IPS DF 4.7 (cell line): Measurements from ENCODE around the gene FAM163A.
"Not testable (repeated sequence)": the region's sequence is repeated elsewhere in the genome, so short reads cannot be mapped to it uniquely, and the experiment has no call there.

Experiments used
- DNase-seq: peaks from one replicate; pipeline ENCODE4 v3.0.0-alpha.2; 2013; ENCODE audit warnings: low spot score; ENCODE audit errors: extremely low read depth

Gene FAM163A

DNA sequence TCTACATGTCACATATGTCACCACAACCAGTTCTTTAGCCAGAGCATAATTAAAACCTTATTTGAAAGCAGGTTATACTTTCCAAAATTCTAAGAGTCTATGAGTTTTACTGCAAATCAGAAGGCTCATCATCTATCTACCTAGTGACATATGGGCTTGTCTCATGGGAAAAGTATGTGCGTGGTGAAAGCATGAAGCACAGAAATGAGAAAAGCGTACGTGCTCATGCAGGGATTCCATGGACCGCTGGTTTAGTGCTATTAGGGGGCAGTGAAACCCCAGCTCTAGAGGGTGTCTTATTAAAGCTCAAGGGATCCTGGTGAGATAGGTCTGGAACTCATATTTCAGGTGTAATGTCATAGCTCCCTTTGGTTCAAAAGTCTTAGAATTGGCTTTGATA is 50.2 kb downstream of the FAM163A start:
- DNase-seq: no peak

DNA sequence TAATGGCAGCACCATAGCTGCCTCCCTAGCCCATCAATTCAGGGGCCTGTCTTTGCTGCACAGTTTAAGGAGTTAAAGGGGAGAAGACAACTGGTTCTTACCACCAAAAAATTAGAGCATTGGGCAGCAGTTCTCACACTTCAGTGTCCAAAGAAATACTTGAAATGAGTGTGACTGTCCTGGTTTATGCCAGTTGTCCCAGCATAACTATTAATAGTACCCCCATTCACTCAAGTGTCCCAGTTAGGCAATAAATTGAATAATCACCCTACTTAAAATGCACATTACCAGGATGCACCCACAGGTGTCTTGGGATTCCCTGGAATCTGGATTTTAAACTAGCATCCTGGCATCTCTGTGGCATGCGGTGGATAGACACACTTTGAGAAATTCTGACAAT is 51.1 kb downstream of the FAM163A start:
- no peak for DNase-seq

- no peak for DNase-seq
Measured at GRCh38 chr1:179794669-179795068, 51.6 kb downstream of the FAM163A start.

GRCh38 chr1:179798213-179798863 is 55.2 kb downstream of the FAM163A start:
- no peak for DNase-seq

DNA sequence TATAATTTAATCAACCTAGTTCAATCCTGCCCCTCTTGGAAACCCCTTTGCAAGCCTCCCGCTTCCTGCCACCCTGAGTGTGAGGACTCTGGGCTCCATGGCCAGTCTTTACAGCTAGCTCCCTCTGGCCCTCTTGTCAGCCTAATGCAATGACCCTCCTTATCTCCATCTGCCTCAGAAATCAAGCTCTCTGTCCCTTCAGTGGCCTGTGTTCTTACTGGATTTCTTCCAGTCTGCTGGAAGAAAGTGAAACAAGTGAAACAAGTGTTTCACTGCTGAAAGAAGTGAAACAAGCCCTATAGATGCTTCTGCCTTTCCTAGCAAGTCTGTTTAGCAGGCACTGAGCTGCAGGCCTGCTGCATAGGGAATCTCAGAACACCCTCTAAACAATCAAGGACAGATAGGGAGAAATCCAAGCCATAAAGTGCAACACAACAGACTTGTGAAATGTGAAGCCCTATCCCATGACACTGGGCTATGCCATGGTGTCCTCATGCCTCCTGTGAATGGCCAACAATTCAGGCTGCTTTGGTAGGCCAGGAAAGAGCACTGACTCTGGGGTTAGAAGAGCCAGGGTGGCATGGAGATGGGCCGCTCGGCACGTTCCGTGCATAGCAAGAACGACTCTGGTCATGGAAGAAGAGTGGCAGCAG is 55.9 kb downstream of the FAM163A start:
- DNase-seq: no peak

GRCh38 chr1:179800481-179800880 is 57.4 kb downstream of the FAM163A start:
- no peak for DNase-seq

DNA sequence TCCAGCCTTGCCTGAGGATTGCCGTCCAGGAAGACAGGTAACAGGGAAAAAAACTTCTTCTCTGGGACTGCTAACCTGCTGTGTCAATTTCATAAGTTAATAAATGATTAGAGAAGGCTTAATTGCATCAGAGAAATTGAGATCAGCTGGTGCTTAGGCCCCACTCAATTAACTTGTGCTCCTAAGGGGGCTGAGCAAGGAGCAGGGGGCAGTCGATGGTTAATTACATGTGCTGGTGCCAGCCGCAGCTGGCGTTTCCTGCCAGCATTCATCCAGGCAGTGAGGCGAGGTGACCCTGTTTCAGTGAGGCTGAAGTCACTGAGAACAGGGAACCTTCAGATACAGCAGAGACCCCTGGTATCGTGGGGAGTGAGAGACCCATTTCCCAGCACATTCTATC is 60.0 kb downstream of the FAM163A start:
- no peak for DNase-seq

GRCh38 chr1:179803918-179804317 is 60.8 kb downstream of the FAM163A start:
- DNase-seq: no peak

DNA sequence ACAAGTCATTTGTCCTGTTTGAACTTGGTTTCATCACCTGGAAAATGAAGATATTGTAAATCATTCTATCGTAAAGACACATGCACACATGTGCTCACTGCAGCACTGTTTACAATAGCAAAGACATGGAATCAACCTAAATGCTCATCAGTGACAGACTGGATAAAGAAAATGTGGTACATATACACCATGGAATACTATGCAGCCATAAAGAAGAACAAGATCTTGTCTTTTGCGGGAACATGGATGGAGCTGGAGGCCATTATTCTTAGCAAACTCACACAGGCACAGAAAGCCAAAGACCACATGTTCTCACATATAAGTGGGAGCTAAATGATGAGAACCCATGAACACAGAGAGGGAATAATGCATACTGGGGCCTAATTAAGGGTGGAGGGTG is 61.3 kb downstream of the FAM163A start:
- DNase-seq: not testable (repeated sequence)

- no peak for DNase-seq
Measured at GRCh38 chr1:179805291-179806195, 62.5 kb downstream of the FAM163A start.

- DNase-seq: no peak
Measured at GRCh38 chr1:179806333-179806732, 63.2 kb downstream of the FAM163A start.

- no peak for DNase-seq
Measured at GRCh38 chr1:179807291-179807690, 64.2 kb downstream of the FAM163A start.

DNA sequence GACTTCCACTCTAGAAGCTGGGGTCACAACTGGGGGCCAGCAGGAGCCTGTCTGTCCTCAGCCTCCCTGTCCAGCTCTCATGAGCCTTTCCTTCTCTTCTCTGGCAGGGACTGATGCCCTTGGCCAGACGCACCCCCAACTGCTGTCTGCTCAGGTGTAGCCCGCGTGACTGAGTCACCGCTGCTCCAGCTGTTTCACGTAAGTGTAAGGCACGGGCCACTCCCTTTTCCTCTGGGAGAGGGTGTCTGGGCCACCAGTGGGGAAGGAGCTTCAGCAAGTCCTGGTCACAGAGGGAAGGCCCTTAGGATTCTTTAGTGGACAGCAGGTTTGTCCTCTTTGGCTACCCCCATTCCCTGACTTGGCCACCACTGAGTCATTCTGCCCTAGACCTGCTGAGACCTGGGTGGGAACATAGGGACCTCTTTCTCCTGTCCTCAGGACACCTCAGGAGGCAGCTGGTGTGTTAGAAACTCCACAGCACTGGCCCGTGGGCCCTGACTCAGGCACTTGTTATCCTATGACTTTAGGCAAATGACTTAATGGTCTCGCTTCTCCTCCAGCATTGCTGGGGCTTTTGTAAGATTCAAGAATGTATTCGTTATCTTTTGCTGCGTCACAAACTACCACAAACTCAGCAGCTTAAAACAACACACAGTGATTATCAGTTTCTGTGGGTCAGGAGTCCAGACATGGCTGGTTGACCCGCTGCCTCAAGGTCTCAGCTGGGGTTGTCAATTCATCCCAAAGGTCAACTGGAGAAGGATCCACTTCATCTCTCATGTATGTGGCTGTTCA is 64.8 kb downstream of the FAM163A start:
- no peak for DNase-seq

DNA sequence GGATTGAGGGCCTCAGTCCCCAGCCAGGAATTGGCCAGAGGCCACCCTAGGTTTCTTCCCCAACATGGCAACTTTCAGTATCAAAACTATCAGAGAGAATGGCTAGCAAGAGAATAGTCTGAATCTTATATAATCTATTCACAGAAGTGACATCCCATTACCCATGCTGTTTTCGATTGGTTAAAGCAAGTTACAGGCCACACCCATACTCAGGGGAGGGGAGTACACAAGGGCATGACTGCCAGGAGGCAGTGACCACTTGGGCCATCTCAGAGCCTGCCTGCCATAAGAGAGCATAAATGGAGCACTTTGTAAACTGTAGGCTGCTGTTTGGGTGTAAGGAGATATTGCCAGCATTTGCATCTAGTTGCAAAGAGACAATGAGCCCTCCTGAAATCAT is 65.4 kb downstream of the FAM163A start:
- no peak for DNase-seq

- DNase-seq: peak; percentile 64
Measured at GRCh38 chr1:179809506-179810366, 66.6 kb downstream of the FAM163A start.

DNA sequence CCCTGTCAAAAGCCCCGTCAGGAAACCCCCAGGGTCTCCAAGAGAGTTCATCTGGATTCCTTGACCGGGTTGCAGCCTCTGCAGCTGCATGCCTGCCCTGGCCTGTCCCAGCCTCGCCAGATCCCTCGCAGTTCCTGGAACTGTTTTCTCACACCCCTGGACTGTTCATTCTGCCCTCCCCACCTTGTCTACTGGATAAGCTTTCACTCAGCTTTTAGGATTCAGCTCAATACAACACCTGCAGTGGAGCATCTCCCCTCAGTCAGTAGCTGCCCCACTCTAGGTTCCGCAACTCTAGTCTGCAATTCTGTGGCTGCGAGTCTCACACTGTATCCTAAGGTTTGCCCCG is 67.2 kb downstream of the FAM163A start:
- DNase-seq: no peak

DNA sequence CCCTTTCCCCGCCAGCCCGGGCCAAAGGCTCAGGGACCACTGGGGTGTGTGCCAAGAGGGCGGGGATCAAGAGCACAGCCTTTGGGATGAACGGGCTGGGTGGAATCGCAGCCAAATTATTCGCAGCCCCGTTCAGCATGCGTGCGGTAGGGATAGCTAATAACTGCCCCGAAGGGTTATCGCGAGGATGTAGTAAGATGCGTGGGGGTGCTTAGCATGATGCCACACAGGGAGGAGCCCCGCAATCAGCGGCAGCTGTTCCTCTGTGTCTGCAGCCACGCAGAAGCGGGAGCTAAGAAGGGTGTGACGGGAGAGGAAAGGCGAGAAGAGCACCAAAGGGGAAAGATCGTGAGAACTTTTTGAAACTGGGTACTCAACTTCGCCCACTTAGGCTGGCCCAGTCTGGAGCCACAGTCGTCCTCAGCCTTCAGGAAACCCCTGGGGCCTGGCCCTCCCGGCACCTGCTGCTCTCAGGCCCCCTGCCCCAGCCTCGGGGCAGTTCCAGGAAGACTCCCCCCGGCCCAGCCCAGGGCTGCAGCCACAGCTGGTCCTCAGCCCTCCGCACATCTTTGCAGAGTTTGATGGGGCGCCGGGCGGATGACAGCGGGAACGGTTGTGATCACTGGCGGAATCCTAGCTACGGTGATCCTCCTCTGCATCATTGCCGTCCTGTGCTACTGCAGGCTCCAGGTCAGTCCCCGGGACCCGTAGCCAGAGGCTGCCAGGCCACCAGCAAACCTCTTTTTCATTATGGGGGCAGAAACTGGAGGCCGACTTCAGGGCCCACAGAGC is 69.6 kb downstream of the FAM163A start:
- no peak for DNase-seq

- DNase-seq: no peak
Measured at GRCh38 chr1:179813626-179814545, 70.8 kb downstream of the FAM163A start.

DNA sequence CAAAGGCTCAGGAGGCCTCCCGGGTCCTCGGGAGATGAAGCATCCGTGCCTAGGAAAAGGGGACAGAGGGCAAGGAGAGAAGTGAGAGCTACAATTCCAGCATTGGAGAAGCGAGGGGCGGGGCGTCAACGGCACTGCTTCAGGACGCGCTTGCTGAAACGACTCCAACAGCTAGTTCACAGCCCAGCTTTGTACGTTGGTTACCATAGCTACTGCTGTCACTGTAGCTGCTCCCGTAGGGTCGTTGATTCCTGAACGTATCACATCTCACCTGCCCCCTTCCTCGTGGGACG is 71.4 kb downstream of the FAM163A start:
- DNase-seq: peak; percentile 22
